ENCODE results near the gene SHANK1.

DNA sequence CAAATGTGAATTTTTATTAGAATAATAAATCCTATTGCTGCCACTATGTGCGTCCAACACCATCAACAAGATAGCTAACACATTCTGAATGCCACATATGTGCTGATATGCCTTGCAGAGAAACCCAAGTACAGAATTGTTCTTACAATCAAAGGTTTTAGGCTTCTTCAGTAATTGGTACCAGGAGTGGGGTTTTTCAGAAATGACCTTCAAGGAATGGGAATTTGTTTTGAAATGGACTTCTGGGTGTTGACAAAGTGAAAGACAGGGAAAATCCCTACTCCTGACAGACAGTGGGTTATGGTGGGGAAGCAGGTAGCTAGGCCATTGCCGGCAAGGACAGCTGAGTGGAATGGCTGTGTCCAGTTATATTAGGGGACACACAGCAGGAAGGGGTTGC lies 85.6 kb downstream of the SHANK1 start:
- TF ChIP-seq, protein P1, sequence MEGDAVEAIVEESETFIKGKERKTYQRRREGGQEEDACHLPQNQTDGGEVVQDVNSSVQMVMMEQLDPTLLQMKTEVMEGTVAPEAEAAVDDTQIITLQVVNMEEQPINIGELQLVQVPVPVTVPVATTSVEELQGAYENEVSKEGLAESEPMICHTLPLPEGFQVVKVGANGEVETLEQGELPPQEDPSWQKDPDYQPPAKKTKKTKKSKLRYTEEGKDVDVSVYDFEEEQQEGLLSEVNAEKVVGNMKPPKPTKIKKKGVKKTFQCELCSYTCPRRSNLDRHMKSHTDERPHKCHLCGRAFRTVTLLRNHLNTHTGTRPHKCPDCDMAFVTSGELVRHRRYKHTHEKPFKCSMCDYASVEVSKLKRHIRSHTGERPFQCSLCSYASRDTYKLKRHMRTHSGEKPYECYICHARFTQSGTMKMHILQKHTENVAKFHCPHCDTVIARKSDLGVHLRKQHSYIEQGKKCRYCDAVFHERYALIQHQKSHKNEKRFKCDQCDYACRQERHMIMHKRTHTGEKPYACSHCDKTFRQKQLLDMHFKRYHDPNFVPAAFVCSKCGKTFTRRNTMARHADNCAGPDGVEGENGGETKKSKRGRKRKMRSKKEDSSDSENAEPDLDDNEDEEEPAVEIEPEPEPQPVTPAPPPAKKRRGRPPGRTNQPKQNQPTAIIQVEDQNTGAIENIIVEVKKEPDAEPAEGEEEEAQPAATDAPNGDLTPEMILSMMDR (IDR thresholded peaks at IDR 0.05; ENCODE audit: low read depth, low read length), result no peak
- no peak for TF ChIP-seq EZH2phosphoT487 (IDR thresholded peaks at IDR 0.05; ENCODE audit: low read depth)
